Activated naive CD8-positive, alpha-beta T cell treated with anti-CD3 and anti-CD28 coated beads, Interleukin-2, amount 10 ng/mL, durations not matched to agents 7 days and 5 days (primary cell): ENCODE results near the gene POT1. TPM values are rescaled to one million over a fixed set of nuclear protein-coding genes. Genes with fewer than 3 reads are reported as not detected.

Source experiments
- total RNA-seq, 2 experiments: library from RNA; stranded (reverse); gene quantifications; one replicate each; pipeline ENCODE4 v1.2.3, GENCODE V29; 2021

The POT1 gene
- total RNA-seq, 2 experiments from 2014 or later = 36.3 to 39.1 TPM

Other genes starting within 250 kb of the POT1 start
- not detected for gene GPR37, start 164.0 kb downstream of the POT1 start, total RNA-seq